T-helper 2 cell treated with Interferon-gamma antibody and Interleukin-4, amounts not matched to agents 5 μg/mL and 100 μg/mL, for 36 hours (primary cell): ENCODE measurements around the gene MAMDC4.

Experiments
- DNase-seq: peaks from one replicate; pipeline ENCODE4 v3.0.0; 2021; ENCODE audit warnings: low spot score
- H3K27ac Mint-ChIP-seq: one replicate; pipeline ENCODE4 v1.8.0; 2021; ENCODE audit warnings: mild to moderate bottlenecking, mixed read lengths
- H3K27me3 Mint-ChIP-seq: one replicate; pipeline ENCODE4 v1.8.0; 2021; ENCODE audit warnings: low read depth, mixed read lengths
- H3K36me3 Mint-ChIP-seq: one replicate; pipeline ENCODE4 v1.8.0; 2021; ENCODE audit warnings: low read depth, mixed read lengths
- H3K4me1 Mint-ChIP-seq: one replicate; pipeline ENCODE4 v1.8.0; 2021; ENCODE audit warnings: low read depth, mixed read lengths
- H3K4me3 Mint-ChIP-seq: one replicate; pipeline ENCODE4 v1.8.0; 2022; ENCODE audit warnings: mild to moderate bottlenecking, moderate library complexity, mixed read lengths
- H3K9me3 Mint-ChIP-seq: one replicate; pipeline ENCODE4 v1.8.0; 2021; ENCODE audit warnings: mixed read lengths

Gene MAMDC4

DNA sequence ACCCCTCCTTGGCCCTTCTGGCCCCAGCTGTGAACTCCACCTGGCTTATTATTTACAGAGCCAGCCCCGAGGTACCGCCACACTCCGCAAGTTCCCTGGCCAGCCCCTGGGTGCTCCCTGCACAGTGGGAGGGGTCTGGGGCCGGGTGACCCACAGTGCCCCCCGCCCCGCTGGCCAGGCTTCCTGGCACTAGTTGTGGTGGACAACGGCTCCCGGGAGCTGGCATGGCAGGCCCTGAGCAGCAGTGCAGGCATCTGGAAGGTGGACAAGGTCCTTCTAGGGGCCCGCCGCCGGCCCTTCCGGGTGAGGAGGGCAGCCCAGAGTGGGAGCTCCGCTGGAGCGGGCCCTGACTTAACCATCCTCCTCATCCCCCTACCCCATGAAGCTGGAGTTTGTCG, 3.9 kb downstream of the MAMDC4 start:
- H3K9me3 Mint-ChIP-seq = no peaks in the 10 kb centered on the region
- no peak overlapping the region for H3K4me3 Mint-ChIP-seq
- no peaks in the 10 kb centered on the region for H3K4me1 Mint-ChIP-seq
- H3K36me3 Mint-ChIP-seq = no peaks in the 10 kb centered on the region
- no peak for DNase-seq
- H3K27me3 Mint-ChIP-seq = no peaks in the 10 kb centered on the region
- no peak overlapping the region for H3K27ac Mint-ChIP-seq

DNA sequence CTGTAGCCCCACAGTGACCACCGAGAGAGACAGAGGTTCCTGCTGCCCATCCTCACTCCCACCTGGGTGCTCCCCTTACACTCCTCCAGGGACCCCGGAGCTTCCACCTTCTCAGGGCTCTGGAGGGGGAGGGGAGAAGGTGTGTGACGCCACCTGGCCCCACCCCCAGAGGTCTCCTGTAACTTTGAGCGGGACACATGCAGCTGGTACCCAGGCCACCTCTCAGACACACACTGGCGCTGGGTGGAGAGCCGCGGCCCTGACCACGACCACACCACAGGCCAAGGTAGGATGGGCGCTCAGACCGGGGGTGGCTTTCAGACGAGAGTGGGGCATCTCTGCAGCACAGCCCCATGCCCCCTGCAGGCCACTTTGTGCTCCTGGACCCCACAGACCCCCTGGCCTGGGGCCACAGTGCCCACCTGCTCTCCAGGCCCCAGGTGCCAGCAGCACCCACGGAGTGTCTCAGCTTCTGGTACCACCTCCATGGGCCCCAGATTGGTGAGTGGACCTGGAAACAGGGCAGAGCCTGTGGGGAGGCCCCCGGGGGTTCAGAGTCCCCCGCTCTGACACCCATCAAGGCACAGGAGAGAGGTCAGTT, 4.5 kb downstream of the MAMDC4 start:
- Mint-ChIP-seq H3K4me3 (no peak overlapping the region), H3K27ac (no peak overlapping the region), H3K9me3 (no peaks in the 10 kb centered on the region), H3K4me1 (no peaks in the 10 kb centered on the region), H3K36me3 (no peaks in the 10 kb centered on the region), H3K27me3 (no peaks in the 10 kb centered on the region)
- no peak for DNase-seq

DNA sequence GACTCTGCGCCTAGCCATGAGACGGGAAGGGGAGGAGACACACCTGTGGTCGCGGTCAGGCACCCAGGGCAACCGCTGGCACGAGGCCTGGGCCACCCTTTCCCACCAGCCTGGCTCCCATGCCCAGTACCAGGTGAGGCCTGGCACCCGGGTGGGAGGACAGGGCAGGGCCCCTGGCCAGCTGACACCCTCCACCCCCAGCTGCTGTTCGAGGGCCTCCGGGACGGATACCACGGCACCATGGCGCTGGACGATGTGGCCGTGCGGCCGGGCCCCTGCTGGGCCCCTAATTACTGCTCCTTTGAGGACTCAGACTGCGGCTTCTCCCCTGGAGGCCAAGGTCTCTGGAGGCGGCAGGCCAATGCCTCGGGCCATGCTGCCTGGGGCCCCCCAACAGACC, 5.0 kb downstream of the MAMDC4 start:
- DNase-seq = no peak
- Mint-ChIP-seq H3K36me3 (peaks cover 4% of the 10 kb centered on the region), H3K27me3 (no peaks in the 10 kb centered on the region)

DNA sequence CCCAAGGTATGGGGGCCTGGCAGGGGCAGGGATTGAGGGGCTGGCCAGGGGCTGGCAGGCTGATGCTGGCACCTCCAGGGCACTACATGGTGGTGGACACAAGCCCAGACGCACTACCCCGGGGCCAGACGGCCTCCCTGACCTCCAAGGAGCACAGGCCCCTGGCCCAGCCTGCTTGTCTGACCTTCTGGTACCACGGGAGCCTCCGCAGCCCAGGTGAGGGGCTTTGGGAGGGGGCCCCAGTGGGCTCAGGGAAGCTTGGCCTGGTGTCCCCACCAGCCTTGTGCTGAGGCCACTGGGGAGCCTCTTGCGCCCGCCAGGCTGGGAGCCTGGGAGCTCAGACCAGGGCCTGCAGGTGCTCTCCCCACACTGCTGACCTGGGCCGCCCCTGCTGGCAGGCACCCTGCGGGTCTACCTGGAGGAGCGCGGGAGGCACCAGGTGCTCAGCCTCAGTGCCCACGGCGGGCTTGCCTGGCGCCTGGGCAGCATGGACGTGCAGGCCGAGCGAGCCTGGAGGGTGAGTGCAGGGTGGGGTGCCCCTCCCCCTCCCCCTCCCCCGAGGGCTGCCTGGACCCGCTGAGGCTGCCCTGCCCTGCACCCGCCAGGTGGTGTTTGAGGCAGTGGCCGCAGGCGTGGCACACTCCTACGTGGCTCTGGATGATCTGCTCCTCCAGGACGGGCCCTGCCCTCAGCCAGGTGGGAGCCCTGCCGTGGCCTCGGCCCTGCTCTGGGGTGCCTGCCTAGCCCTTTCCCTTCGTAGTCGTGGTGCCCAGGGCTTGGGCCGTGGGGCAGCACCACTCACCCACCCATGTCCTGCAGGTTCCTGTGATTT, 5.7 kb downstream of the MAMDC4 start:
- no peaks in the 10 kb centered on the region for H3K27me3 Mint-ChIP-seq
- H3K9me3 Mint-ChIP-seq = no peaks in the 10 kb centered on the region
- no peak for DNase-seq
- no peaks in the 10 kb centered on the region for H3K4me1 Mint-ChIP-seq
- H3K36me3 Mint-ChIP-seq = peaks cover 7% of the 10 kb centered on the region
- no peak overlapping the region for H3K27ac Mint-ChIP-seq
- H3K4me3 Mint-ChIP-seq = no peak overlapping the region

More for the DNA sequence above, 5.0 kb downstream of the MAMDC4 start:
- Mint-ChIP-seq H3K27ac (no peak overlapping the region), H3K4me1 (no peaks in the 10 kb centered on the region), H3K9me3 (no peaks in the 10 kb centered on the region), H3K4me3 (no peak overlapping the region)

DNA sequence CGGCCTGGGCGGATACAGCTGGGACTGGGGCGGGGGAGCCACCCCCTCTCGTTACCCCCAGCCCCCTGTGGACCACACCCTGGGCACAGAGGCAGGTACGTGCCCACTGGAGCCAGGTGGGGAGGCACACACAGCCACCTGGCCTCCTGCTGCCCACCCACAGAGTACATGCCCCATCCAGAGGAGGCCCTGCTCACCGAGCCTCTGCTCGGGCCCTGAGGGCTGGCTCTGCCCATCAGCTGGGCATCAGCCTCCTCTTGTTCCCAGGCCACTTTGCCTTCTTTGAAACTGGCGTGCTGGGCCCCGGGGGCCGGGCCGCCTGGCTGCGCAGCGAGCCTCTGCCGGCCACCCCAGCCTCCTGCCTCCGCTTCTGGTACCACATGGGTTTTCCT, 6.3 kb downstream of the MAMDC4 start:
- H3K4me3 Mint-ChIP-seq = no peak overlapping the region
- peaks cover 12% of the 10 kb centered on the region for H3K36me3 Mint-ChIP-seq
- H3K9me3 Mint-ChIP-seq = no peaks in the 10 kb centered on the region
- no peaks in the 10 kb centered on the region for H3K4me1 Mint-ChIP-seq
- DNase-seq = no peak
- H3K27ac Mint-ChIP-seq = no peak overlapping the region
- H3K27me3 Mint-ChIP-seq = no peaks in the 10 kb centered on the region

DNA sequence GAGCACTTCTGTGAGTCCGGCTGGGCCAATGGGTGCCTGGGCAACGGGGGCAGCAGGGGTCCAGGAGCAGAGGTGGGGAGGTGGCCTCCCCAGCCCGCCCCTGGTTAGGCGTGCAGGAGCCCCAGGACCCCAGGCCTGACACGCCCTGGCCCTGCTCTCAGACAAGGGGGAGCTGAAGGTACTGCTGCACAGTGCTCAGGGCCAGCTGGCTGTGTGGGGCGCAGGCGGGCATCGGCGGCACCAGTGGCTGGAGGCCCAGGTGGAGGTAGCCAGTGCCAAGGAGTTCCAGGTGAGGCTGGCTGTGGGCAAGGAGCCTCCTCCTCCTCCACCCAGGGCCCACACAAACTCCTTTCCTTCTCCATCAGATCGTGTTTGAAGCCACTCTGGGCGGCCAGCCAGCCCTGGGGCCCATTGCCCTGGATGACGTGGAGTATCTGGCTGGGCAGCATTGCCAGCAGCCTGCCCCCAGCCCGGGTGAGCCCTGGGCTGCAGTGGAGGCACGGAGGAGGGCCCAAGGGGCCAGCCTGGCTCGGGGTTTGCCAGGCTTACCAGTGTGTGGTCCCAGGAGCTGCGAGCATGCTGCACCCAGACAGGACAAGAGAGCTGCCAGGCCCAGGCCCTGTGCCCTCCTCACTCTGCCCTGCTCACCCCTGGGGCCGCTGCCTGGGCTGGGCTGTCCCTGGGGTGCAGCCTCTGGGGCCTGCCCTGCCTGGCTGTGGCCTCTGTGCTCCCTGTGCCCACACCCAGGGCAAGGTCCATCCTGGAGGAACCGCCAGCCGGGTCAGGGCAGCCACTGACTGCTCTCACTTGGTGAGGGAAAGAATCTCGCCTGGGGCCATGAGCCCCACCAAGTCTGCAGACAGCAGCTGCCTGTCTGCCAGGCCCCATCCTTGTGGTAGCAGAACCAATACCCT, 7.0 kb downstream of the MAMDC4 start:
- Mint-ChIP-seq H3K27ac (no peak overlapping the region), H3K36me3 (peaks cover 18% of the 10 kb centered on the region), H3K9me3 (no peaks in the 10 kb centered on the region), H3K27me3 (no peaks in the 10 kb centered on the region), H3K4me1 (peaks cover 5% of the 10 kb centered on the region), H3K4me3 (no peak overlapping the region)
- DNase-seq = no peak

DNA sequence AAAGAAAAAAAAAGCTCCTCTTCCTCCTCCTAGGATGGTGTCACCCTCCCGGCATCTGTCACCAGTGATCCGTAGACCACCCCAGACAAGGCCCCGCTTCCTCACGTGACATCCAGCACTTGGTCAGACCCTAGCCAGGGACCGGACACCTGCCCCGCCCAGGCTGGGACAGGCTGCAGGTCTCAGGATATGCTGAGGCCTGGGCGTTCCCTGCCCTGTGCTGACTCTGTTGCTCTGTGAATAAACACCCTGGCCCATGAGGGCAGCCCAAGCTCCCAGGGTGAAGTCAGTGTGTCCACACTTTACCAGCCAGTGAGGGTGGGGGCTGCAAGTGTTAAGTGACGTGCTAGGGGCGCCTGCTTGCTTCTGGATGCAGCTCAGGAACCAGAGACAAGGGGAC, 8.4 kb downstream of the MAMDC4 start:
- H3K27me3 Mint-ChIP-seq = no peaks in the 10 kb centered on the region
- peaks cover 18% of the 10 kb centered on the region for H3K36me3 Mint-ChIP-seq
- no peak for DNase-seq
- H3K27ac Mint-ChIP-seq = no peak overlapping the region
- no peaks in the 10 kb centered on the region for H3K9me3 Mint-ChIP-seq
- peaks cover 11% of the 10 kb centered on the region for H3K4me1 Mint-ChIP-seq
- H3K4me3 Mint-ChIP-seq = no peak overlapping the region

DNA sequence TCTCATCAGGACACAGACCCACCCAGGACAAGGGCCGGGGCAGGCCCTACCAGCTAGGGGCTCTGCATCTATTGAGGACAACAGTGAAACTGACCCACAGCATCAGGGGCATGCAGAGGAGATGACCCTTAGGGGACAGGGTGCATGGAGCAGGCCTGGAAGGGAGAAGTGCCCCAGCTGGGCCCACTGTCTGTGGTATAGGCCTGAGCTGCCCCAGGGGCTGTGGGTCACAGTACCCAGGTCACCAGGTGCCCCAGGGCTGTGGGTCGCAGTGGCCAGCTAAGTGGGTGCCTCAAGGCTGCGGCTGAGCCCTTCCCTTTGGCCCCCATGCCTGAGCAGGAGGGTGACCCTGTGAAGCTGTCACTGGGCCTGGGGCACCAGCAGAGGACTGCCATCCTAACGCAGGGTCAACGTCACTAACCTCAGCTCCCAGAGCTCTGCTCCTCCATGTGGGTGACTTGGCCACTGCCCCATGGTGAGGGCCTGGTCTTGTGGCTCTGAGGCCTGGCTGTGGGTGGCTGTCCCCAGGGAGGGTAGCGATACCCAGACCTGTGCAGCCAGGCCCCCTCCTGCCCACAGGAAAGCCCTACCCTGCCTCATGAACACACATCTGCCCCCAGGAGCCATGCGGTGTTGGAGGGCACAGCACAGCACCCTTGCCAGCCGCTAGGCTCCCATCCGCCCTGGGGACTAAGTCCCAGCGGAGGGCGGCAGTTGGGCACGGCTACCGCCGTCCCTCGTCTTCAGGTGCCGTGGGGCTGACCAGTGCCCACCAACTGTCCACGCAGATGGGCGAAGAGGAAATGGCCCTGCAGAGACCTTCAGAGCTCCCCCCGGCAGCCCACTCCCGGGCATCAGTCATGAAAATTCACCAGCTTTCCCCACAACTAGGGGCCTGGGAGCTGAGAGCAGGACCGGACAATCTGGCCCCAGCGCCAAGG, 9.1 kb downstream of the MAMDC4 start:
- Mint-ChIP-seq H3K36me3 (peaks cover 18% of the 10 kb centered on the region), H3K27me3 (no peaks in the 10 kb centered on the region), H3K27ac (no peak overlapping the region), H3K4me1 (peaks cover 11% of the 10 kb centered on the region), H3K4me3 (no peak overlapping the region), H3K9me3 (no peaks in the 10 kb centered on the region)
- no peak for DNase-seq

DNA sequence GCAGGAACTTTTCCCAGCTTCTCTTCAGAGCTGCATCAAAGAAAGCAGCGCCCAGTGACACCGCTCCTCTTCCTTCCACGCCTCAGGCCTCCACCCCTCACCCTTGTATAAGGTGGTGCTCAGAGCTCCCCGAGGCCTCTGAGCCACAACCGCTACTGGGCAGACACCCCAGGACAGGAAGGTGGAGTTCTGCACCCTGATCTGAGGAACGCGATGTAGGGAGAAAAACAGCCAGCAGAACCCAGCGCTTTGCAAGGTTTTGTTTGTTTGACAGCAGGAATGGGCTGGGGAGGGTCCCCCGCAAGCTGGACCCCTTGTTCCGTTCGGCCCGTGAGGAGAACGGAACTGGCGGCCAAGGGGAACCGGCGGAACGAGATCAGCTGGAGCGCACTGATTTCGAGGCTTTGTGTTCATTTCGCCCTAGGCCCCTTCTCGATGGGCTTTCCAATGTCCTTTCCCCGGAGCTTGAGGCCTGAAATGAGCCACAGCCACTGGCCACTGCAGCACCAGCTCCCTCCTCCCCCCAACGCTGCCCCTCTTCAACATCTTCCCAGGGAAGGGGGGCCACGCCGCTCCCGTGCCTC, 9.8 kb downstream of the MAMDC4 start:
- peaks cover 18% of the 10 kb centered on the region for H3K36me3 Mint-ChIP-seq
- H3K9me3 Mint-ChIP-seq = no peaks in the 10 kb centered on the region
- H3K27me3 Mint-ChIP-seq = no peaks in the 10 kb centered on the region
- no peak for DNase-seq
- H3K4me1 Mint-ChIP-seq = peaks cover 11% of the 10 kb centered on the region
- no peak overlapping the region for H3K27ac Mint-ChIP-seq
- H3K4me3 Mint-ChIP-seq = no peak overlapping the region

DNA sequence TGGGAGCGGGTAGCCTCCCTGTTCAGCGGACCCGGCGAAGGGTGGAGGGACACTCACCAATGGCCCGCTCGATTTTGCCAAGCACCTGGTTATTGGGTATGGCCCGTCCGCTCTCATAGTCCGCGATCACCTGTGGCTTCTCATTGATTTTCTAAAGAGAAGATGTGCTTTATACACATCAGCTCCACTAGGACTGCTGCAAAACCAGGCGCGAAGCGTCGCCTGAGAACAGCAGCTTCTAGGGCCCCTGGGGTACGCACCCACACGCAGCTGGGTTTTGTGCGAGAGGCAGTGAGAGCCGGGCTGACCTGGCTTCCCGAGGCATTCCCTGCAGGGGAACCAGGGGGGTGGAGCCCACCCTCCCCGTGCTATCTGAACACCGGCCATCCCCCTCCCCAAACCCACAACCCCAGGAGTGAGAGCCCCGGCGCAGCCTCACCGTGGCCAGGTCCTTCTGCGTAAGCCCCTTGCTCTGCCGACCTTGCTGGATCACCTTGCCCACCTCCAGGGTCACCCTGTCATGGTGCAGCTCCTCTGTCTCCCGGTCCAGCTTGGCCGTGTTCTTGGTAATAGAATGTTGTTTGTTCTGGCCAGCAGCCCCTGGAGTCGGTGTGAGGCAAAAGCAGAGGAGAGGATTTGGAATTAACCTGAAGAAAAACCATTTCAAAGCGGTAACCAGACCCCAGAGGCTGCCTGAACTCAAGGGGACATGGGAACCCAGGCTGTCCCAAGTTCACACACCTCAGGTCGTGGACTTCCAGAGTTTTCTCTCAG, 10.9 kb downstream of the MAMDC4 start:
- peaks cover 13% of the 10 kb centered on the region for H3K4me1 Mint-ChIP-seq
- H3K4me3 Mint-ChIP-seq = no peak overlapping the region
- no peaks in the 10 kb centered on the region for H3K9me3 Mint-ChIP-seq
- peaks cover 18% of the 10 kb centered on the region for H3K36me3 Mint-ChIP-seq
- no peaks in the 10 kb centered on the region for H3K27me3 Mint-ChIP-seq
- no peak overlapping the region for H3K27ac Mint-ChIP-seq
- DNase-seq = no peak

DNA sequence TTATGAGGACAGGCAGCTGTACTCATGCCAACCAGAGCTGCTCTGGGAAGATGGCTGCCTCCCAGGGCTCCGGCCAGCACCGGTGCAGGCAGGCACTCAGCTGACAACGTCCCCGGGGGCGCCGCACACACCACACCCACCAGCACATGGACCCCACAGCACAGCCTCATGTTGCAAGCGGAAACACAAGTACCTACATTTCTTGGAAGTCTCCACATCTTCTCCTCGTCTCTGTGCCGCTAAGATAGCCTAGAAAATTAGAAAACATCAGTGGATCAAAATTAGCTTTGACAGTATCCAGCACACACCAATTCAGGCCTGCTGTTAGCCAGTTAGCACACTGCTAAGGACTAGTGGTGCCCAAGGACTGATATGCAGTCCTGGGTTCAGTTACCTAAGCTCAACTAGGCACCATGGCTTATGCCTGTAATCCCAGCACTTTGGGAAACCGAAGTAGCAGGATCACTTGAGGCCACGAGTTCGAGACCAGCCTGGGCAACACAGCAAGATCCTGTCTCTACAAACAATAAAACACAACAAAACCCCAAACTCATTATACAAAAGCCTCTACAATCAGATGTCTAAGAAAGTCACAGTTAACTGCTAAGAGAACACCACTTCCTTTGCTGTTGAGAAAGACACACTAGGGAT, 11.6 kb downstream of the MAMDC4 start:
- H3K9me3 Mint-ChIP-seq = no peaks in the 10 kb centered on the region
- H3K4me3 Mint-ChIP-seq = no peak overlapping the region
- H3K27ac Mint-ChIP-seq = peak overlapping the region; percentile 55
- peaks cover 13% of the 10 kb centered on the region for H3K4me1 Mint-ChIP-seq
- no peak for DNase-seq
- peaks cover 18% of the 10 kb centered on the region for H3K36me3 Mint-ChIP-seq
- no peaks in the 10 kb centered on the region for H3K27me3 Mint-ChIP-seq

DNA sequence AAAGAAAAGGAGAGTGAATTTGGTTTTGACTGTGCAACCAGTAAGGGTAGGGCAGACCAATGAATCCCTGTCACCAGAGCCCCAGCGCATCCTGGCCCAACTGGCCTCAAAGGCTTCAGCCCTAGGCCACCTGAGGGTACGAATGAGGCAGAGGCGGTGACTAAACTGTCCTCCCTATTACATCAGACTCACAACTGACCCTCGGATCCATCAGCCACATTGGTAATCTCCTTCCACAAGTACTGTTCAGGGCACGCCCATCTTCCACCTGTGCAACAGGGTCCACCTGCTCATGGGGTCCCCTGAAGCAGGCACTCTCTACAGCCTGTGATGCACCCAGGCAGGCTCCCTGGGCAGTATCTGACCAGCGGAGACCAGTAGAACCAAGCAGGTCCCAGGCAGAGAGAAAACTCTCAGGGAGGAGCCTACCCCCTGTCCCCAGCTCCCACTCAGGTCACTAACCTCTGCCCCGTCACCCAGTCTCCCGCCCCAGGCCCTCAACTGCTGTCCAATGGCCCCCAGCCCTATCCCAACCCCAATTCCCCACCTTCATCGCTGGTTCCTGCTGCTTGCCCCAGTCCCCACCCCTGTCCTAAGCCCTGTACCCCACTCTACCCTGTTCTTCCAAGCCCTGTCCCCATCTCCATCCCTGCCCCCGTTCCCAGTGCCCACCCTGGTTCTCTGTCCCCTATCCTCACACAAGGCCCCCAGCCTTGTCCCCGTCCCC, 13.1 kb downstream of the MAMDC4 start:
- Mint-ChIP-seq H3K27ac (peak overlapping the region; percentile 89), H3K36me3 (peaks cover 19% of the 10 kb centered on the region), H3K4me1 (peaks cover 13% of the 10 kb centered on the region), H3K27me3 (no peaks in the 10 kb centered on the region), H3K4me3 (peak overlapping the region; percentile 89), H3K9me3 (no peaks in the 10 kb centered on the region)
- DNase-seq = no peak
